ENCODE measurements around the gene SPNS1.

DNA sequence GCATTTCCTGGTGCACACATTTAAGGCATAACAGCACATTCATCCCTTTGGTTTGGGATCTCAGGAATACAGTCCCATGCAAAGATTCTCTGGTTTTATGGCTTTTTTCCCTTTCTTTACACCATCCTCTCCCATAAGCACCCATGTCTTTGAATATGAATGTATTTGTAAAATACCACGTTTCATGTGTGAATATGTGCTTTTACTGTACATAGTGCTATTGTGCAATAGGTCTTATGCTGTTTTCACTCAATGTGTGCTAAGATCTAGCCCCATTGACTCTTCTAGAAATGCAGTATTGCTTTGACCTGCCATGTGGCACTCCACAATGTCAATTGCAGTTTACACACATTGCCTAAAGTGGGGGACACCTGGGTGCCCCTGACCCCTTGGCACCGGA lies 10.1 kb upstream of the SPNS1 start:
- TF ChIP-seq, protein P1, sequence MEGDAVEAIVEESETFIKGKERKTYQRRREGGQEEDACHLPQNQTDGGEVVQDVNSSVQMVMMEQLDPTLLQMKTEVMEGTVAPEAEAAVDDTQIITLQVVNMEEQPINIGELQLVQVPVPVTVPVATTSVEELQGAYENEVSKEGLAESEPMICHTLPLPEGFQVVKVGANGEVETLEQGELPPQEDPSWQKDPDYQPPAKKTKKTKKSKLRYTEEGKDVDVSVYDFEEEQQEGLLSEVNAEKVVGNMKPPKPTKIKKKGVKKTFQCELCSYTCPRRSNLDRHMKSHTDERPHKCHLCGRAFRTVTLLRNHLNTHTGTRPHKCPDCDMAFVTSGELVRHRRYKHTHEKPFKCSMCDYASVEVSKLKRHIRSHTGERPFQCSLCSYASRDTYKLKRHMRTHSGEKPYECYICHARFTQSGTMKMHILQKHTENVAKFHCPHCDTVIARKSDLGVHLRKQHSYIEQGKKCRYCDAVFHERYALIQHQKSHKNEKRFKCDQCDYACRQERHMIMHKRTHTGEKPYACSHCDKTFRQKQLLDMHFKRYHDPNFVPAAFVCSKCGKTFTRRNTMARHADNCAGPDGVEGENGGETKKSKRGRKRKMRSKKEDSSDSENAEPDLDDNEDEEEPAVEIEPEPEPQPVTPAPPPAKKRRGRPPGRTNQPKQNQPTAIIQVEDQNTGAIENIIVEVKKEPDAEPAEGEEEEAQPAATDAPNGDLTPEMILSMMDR (IDR thresholded peaks at IDR 0.05; ENCODE audit: low read length), result no peak
- TF ChIP-seq EZH2 (IDR thresholded peaks at IDR 0.05; ENCODE audit: borderline replicate concordance, low read length), result no peak
